ENCODE results near the gene TRIM7. TPM values are rescaled to one million over a fixed set of nuclear protein-coding genes. Genes with fewer than 3 reads are reported as not detected.
A peak's percentile ranks its signal among the peaks of the same experiment; 100 is the strongest.
"Not testable (repeated sequence)": the region's sequence is repeated elsewhere in the genome, so short reads cannot be mapped to it uniquely, and the experiment has no call there.

Gene TRIM7
- total RNA-seq, 1 donor from 2014 or later: 4.0 TPM

GRCh38 chr5:181163487-181164075 lies 41.4 kb downstream of the TRIM7 start:
- H3K4me3 Mint-ChIP-seq (ENCODE audit: unreplicated experiment): no peak overlapping the region
- no peak overlapping the region for H3K27ac Mint-ChIP-seq (ENCODE audit: unreplicated experiment)
- H3K27me3 Mint-ChIP-seq (ENCODE audit: unreplicated experiment): peaks cover 33% of the 10 kb centered on the region
- H3K9me3 Mint-ChIP-seq (ENCODE audit: unreplicated experiment): no peaks in the 10 kb centered on the region
- TF ChIP-seq CTCF (IDR thresholded peaks at IDR 0.05): no peak
- H3K4me1 Mint-ChIP-seq (ENCODE audit: unreplicated experiment): peaks cover 17% of the 10 kb centered on the region
- no peaks in the 10 kb centered on the region for H3K36me3 Mint-ChIP-seq (ENCODE audit: unreplicated experiment)
- DNase-seq (ENCODE audit: extremely low spot score, unreplicated experiment): no peak

GRCh38 chr5:181161534-181162175 lies 43.3 kb downstream of the TRIM7 start:
- no peaks in the 10 kb centered on the region for H3K36me3 Mint-ChIP-seq (ENCODE audit: unreplicated experiment)
- DNase-seq (ENCODE audit: extremely low spot score, unreplicated experiment): no peak
- H3K27ac Mint-ChIP-seq (ENCODE audit: unreplicated experiment): peak overlapping the region; percentile 93
- TF ChIP-seq CTCF (IDR thresholded peaks at IDR 0.05): no peak
- H3K9me3 Mint-ChIP-seq (ENCODE audit: unreplicated experiment): no peaks in the 10 kb centered on the region
- H3K27me3 Mint-ChIP-seq (ENCODE audit: unreplicated experiment): peaks cover 31% of the 10 kb centered on the region
- H3K4me3 Mint-ChIP-seq (ENCODE audit: unreplicated experiment): peak overlapping the region; percentile 68
- peaks cover 10% of the 10 kb centered on the region for H3K4me1 Mint-ChIP-seq (ENCODE audit: unreplicated experiment)

GRCh38 chr5:181160755-181161533 lies 44.1 kb downstream of the TRIM7 start:
- not testable (repeated sequence) for H3K9me3 Mint-ChIP-seq (ENCODE audit: unreplicated experiment); H3K36me3 Mint-ChIP-seq (ENCODE audit: unreplicated experiment); DNase-seq (ENCODE audit: extremely low spot score, unreplicated experiment)
- Mint-ChIP-seq H3K4me3 (ENCODE audit: unreplicated experiment) (peak overlapping the region; percentile 68), H3K4me1 (ENCODE audit: unreplicated experiment) (peaks cover 10% of the 10 kb centered on the region), H3K27me3 (ENCODE audit: unreplicated experiment) (peaks cover 34% of the 10 kb centered on the region), H3K27ac (ENCODE audit: unreplicated experiment) (peak overlapping the region; percentile 93)

GRCh38 chr5:181160152-181160754 lies 44.7 kb downstream of the TRIM7 start:
- Mint-ChIP-seq H3K27me3 (ENCODE audit: unreplicated experiment) (peaks cover 31% of the 10 kb centered on the region), H3K9me3 (ENCODE audit: unreplicated experiment) (no peaks in the 10 kb centered on the region), H3K36me3 (ENCODE audit: unreplicated experiment) (no peaks in the 10 kb centered on the region), H3K4me3 (ENCODE audit: unreplicated experiment) (peak overlapping the region; percentile 63), H3K4me1 (ENCODE audit: unreplicated experiment) (peaks cover 10% of the 10 kb centered on the region), H3K27ac (ENCODE audit: unreplicated experiment) (peak overlapping the region; percentile 84)
- no peak for DNase-seq (ENCODE audit: extremely low spot score, unreplicated experiment)
- no peak for TF ChIP-seq CTCF (IDR thresholded peaks at IDR 0.05)

- Mint-ChIP-seq H3K36me3 (ENCODE audit: unreplicated experiment) (no peaks in the 10 kb centered on the region), H3K4me1 (ENCODE audit: unreplicated experiment) (peaks cover 10% of the 10 kb centered on the region), H3K27ac (ENCODE audit: unreplicated experiment) (peak overlapping the region; percentile 93), H3K4me3 (ENCODE audit: unreplicated experiment) (peak overlapping the region; percentile 71), H3K27me3 (ENCODE audit: unreplicated experiment) (peaks cover 28% of the 10 kb centered on the region), H3K9me3 (ENCODE audit: unreplicated experiment) (no peaks in the 10 kb centered on the region)
- DNase-seq (ENCODE audit: extremely low spot score, unreplicated experiment): peak; percentile 95
- peak; percentile 91 for TF ChIP-seq CTCF (IDR thresholded peaks at IDR 0.05)
Measured at GRCh38 chr5:181159286-181160151, 45.5 kb downstream of the TRIM7 start.

Data from osteocyte (in vitro differentiated cells).